Measurements from ENCODE around the gene RHOG.

GRCh38 chr11:3877364-3878257 lies 36.9 kb upstream of the RHOG start:
- TF ChIP-seq EZH2 (IDR thresholded peaks at IDR 0.05; ENCODE audit: borderline replicate concordance) (no peak), CTCF (IDR thresholded peaks at IDR 0.05; ENCODE audit: poor library complexity) (no peak), EZH2phosphoT487 (IDR thresholded peaks at IDR 0.05; ENCODE audit: low read depth, severe bottlenecking, unreplicated experiment) (no peak)
